HG02973 (cell line): ENCODE results near the gene AFF1.
"Not testable (repeated sequence)": the region's sequence is repeated elsewhere in the genome, so short reads cannot be mapped to it uniquely, and the experiment has no call there.

ENCODE experiments used
- ATAC-seq: cut with Tn5 transposase; IDR thresholded peaks from one replicate; pipeline ENCODE4 v1.9.1; 2021; ENCODE audit warnings: moderate library complexity; ENCODE audit not compliant: unreplicated experiment

AFF1 gene

DNA sequence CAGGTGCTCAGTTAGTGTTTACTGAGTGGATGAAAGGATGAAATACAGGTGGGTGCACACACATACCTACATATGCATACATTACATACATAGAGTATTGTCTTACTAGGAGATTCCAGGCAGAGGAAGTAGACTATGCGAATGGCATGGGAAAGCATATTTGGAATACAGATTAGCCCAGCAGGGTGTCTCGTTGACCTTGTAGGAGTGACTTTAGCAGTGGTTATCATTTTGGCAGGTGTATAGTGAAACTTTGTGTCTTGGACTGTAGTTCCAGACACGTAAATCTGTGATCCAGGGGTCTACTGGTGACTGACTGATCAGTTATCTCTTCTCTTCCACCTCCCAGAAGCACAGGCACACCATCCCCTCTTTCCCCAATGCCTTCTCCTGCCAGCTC, 199.3 kb downstream of the AFF1 start:
- no peak for ATAC-seq

DNA sequence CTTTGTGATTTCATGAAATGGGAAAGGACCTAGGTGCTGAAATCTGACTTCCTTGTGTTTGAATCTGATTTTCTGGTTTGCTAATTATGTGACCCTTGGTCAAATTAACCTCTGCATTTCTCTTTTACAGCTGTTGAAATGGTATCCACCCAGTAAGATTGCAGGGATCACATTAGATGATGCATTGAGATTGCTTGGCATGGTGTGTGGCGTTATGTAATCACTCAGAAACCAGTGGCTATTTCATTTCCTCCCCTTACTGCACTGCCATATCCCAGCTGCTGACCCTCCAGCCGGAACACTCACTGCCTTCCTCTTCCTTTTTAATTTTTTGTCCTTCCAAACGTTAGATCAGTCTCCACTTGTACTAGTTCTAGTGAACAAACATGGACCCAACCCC, 206.6 kb downstream of the AFF1 start:
- no peak for ATAC-seq

DNA sequence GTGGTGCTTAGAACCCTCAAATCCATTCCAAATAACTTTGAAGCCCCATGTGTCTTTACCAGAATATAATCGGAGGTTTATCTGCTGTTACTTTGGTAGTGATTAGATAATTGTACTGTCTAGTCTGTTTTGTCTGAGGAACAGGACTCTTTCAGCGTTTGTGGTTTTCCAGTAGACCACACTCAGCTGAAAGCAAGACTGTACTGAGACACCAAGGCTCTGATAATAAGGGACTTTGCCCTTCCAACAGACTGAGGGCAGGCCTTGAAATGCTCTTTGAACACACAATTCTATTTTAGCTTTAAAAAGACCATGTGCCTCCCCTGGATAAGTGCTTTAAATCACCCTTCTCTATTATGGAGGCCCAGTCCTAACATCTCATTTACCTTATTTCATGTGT, 209.5 kb downstream of the AFF1 start:
- ATAC-seq, result no peak

DNA sequence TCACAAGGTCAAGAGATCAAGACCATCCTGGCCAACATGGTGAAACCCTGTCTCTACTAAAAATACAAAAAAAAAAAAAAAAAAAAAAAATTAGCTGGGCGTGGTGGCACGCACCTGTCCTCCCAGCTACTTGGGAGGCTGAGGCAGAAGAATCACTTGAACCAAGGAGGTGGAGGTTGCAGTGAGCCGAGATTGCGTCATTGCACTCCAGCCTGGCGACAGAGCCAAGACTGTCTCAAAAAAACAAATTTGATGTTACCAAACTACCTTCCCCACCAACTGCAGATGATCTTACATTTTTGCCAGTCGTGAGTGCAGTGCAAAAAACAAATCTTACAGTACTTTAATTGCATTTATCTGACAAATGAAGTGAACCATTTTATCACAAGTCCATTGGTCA, 211.1 kb downstream of the AFF1 start:
- ATAC-seq, result not testable (repeated sequence)

DNA sequence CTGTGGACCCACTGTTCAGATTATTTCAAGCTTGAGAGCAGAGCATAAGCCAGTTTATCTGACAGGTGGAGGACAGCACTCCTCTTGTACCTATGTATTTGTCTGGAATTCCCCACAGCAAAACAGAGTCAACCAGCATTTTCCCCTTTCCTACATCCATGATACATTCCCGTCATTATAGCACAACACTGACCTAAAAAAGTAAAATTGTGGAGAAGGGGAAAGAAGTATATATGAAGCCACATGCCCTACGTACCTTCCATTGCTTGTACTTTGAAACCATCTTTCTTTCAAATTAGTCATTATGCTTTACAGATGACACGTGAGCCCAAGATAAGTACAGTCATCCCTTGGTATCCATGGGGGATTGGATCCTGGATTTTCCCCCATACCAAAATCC, 212.3 kb downstream of the AFF1 start:
- no peak for ATAC-seq

DNA sequence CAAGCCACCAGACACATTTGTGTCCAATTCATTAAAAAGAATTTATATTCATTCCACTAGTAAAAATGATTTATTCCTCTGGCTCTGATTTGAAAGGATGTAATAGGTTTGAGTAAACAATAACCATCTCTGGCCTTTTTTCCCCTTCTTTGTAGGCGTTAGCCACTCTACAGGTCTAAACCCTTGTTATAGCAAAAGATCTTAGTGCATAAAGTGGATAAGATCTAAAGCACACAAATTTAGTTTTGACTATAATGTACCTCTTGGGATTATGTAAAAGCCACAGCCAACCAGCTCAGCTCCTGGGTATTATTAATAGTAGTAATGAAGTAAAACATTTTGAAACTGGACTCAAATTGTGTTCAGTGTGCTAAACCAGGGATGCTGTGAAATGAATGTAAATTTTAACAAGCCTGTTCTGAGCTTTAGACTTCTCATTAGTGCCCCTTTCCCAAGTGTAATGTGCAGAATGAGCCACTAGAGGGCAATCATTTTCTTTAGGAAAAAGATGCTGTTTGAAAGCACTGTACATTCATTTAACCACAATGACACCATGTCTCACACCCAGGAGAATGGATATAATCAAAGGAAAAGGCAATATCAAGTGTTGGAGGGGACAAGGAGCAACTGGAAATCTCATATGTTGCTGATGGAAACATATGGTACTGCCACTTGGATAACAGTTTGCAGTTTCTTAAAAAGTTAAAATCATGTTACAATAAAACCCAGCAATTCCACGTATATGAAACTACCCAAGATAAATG, 215.9 kb downstream of the AFF1 start:
- no peak for ATAC-seq

DNA sequence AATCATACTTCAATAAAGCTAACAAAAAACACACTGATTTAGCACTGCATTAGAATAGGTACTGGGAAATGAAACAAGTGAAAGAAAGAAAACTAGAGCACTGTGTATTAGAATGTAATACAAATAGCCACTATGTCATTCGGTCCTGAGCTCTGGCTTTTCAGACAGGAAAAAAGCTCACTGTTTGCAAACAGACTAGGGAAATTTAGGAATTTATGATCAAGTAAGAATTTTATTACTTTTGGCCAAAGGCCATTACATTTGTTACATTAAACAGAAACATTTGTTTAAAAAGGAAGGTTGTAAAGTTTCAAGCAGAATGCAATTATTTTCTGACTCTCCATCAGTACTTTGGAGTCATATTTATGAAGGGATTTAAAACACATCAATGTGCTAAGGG, 216.9 kb downstream of the AFF1 start:
- ATAC-seq, result no peak

DNA sequence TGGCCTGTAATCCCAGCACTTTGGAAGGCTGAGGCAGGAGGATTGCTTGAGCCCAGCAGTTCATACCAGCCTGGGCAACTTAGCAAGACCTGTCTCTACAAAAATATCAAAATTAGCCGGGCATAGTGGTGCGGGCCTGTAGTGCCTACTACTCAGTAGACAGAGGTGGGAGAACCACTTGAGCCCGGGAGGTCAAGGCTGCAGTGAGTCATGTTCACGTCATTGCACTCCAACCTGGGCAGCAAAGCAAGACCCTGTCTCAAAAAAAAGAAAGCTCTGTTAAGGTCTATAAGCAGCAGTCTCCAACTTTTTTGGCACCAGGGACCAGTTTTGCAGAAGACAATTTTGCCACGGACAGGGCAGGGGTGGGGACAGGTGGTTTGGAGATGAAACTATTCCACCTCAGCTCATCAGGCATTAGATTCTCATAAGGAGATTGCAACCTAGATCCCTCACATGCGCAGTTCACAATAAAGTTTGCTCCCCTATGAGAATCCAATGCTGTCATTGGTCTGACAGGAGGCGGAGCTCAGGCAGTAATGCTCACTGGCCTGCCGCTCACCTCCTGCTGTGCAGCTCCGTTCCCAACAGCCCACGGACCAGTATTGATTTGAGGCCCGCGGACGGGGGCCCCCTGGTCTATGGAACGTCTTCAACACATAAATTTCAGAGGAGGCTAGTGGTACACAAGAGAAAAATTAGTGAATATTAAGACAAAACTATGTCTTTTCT, 217.7 kb downstream of the AFF1 start:
- no peak for ATAC-seq

DNA sequence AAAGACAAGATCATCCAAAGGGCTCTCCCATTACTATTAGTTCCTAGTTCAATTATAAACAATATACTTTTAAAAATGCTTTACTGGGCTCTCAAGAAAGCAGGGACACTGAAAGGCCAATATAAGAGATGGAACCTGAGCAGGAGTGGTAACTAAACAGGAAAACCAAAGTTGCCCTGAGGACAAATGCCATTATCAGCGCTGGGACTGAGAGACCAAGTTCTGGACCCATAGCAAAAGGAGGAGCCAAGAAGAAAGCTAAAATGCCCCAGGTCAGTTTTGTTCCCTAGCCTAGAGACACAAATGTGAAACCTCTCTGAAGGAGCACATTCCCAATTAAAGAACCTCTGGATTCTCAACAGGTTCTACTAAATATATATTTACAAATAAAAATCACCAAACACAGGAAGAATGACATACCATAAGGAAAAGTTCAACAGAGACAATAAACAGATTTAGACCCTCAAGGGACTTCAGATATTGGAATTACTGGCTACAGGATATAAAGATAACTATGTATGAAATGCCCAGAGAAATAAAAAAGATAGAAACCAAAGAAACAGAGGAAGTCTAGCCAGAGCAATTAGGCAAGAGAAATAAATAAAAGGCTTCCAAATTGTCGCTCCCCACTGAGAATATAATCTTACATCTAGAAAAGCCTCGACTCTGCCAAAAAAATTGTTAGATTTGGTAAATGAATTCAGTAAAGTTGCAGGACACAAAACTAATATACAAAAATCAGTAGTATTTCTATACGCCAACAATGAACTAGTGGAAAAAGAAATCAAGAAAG, 218.5 kb downstream of the AFF1 start:
- ATAC-seq, result no peak

DNA sequence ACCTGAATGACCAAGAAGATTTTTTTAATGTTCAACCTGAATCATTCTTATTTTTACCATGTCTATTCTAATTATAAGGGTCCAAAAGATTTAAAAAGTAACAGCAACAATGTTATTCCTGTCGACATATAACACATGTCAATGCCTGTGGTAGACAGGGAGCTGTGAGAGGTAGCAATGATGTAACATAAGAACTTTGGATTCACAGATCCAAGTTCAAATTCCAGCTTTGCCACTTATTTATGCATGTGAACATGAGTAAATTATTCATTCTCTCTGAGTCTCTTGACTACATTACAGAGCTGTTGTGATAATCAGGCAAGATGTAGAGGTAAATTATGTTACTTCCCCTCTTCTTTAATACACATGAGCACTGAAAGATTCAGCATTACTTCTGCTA, 231.1 kb downstream of the AFF1 start:
- no peak for ATAC-seq

DNA sequence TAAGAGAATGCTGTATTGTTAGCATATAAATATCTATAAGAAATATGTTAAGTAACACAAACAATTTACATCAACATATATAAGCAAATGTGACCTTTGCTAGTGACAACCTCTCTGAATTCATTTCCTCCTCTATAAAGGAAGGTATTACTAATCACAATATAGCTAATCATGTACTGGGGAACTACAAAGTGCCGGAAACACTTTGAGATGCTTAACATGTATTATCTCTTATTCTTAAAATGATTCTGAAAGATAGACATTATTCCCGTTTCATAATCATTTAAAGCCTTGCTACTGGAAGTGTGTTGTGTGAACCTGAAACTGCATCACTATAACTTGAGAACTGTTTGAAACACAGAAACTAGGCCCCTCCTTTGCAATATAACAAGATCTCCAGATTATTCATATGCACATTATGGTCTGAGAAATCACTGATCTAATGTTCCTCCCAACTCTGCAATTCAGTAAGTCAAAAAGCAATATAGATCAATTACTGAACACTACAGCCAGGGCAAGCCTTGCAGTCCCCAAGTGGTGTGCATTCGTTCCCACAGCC, 231.6 kb downstream of the AFF1 start:
- ATAC-seq, result no peak

DNA sequence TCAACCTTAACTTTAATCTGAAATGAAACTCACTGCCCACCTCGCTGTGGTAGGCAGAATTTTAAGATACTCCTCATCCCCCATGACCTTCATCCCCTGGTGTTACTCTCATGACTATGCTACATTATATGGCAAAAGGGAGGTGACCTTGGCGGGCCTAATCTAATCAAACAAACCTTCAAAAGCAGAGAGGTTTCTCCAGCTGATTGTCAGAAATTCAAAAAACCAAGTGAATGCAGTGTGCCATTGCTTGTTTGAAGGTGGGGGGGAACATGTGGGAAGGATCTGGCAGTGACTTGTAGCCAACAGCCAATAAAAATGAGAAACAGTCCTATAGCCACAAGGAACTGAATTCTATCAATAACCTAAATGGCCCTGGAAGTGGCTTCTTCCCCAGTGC, 237.1 kb downstream of the AFF1 start:
- no peak for ATAC-seq

DNA sequence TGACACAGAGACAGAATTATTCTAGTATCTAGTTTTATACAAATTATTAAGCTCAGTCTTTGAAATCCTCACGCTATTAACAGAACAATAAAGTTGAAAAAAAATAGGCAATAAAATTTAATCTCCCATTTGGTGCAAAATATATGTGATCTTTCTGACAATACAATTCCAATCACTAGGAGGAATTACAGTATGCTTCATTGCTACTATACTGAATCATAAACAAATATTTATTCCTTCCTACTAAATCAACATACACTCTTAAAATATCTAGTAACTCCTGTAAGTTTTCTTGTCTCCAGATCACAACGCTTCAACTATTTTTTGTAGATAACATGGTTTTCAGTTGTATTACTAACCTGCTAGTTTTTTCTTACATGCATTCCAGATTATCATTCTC, 239.9 kb downstream of the AFF1 start:
- no peak for ATAC-seq

DNA sequence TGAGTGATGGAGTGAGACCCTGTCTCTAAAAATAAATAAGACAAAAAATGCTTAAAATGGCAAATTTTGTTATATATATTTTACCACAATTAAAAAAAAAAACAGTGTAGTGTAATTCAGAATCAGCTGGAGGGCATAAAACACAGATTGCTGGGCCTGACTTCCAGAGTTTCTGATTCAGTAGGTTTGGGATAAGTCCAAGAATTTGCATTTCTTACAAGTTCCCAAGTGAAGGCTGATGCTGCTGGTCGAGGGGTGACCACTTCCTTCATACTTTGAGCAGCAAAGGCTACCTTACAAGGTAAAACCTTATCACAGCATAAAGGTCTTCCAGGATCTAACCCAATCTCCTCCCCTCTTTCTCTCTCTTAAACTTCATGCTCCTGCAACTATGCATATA, 244.9 kb downstream of the AFF1 start:
- ATAC-seq, result no peak

DNA sequence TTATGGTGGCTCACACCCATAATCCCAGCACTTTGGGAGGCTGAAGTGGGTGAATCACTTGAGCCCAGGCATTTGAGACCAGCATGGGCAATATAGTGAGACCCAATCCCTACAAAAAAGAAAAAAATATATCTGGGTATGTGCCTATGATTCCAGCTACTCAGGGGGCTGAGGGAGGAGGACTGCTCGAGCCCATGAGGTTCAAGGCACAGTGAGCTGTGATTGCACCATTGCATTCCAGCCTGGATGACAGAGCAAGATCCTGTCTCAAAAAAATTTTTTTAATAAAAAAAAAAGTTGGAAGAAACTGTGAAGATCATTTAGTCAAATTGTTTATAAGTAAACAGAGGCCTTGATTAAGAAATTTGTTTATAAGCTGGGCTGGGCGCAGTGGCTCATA, 246.0 kb downstream of the AFF1 start:
- no peak for ATAC-seq

DNA sequence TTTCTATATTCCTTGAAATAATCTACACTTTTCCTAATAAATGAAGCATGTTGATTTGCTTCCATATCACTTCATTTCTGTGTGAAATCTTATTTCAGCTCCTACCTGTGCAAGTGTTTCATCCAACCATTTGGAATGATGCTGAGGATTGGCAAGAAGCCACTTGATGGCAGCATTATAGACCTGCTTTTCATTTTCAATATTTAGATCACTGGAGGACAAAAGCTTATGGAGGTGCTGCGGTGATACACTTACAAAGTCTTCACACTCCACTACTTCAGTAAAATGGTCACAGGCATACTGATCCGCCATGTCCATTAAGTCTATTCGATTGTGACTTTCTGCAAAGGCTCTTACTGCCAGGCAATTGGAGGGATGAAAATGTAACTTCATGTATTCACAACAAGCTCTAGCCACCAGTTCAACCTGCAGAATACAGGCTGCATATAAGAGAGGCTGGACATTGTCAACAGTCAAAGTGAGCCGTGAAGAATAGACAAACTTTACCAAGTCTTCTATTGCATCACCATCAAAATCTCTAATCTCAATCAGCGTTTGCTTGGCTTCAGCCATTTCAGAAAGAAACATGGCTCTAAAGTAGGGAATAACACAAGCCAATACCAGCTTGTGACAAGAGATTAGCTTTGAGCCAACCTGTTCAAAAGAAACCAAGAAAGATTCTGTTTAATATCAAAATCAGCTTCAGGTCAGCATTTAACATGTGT, 250.5 kb downstream of the AFF1 start:
- no peak for ATAC-seq

DNA sequence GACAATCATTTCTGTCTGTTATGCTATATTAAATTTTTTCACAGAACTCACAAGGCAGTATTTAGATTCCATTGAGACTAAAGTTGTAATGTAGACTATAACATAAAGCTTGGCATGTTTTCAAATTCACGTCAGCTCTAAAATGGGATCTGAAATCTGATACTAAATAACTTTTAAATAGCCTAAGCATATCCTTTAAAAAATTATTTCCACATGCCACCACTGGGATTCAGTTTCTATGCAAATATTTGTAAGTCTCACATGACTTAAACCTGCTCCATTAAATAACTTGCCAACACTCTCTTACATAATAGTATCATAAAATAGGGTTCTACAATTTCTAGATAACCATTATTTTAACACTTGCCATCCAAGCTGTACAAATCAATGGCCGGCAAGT, 253.2 kb downstream of the AFF1 start:
- ATAC-seq, result no peak

DNA sequence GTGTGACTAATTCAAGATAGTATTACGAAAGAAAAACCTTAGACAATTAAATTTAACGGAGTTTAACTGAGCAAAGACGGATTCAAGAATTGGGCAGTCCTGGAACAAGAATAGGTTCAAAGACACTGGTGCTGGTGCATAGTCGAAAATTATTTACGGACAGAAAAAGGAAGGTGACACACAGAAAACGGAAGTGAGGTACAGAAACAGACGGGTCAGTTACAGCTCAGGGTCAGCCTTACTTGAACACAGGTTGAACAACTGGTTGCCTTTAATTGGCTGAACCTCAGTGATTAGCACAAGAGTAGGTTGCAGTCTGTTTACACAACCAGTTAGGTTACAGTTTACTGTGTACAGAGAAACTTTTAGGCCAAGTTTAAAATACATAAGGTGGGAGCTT, 254.1 kb downstream of the AFF1 start:
- ATAC-seq, result no peak
